ENCODE measurements around the gene GALNT13.

DNA sequence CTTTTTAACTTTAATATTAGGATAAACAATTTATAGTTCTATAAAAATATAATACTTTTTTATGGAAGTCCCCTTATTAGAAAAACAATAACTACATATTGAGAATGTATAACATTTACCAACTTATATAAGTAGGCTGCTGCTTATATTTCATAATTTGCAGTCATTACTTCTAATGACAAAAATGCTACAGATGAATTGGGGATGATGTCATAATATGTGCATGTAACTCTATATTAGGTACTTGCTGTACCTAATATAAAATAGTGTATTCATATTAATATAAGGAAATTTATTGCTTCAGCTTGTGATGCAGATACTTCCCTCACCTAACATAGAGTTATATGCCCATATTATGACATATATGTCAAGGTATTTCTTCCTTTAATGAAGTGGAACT is 100.7 kb downstream of the GALNT13 start:
- TF ChIP-seq, protein P1, sequence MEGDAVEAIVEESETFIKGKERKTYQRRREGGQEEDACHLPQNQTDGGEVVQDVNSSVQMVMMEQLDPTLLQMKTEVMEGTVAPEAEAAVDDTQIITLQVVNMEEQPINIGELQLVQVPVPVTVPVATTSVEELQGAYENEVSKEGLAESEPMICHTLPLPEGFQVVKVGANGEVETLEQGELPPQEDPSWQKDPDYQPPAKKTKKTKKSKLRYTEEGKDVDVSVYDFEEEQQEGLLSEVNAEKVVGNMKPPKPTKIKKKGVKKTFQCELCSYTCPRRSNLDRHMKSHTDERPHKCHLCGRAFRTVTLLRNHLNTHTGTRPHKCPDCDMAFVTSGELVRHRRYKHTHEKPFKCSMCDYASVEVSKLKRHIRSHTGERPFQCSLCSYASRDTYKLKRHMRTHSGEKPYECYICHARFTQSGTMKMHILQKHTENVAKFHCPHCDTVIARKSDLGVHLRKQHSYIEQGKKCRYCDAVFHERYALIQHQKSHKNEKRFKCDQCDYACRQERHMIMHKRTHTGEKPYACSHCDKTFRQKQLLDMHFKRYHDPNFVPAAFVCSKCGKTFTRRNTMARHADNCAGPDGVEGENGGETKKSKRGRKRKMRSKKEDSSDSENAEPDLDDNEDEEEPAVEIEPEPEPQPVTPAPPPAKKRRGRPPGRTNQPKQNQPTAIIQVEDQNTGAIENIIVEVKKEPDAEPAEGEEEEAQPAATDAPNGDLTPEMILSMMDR (IDR thresholded peaks at IDR 0.05; ENCODE audit: low read depth, low read length) = no peak
- TF ChIP-seq EZH2phosphoT487 (IDR thresholded peaks at IDR 0.05; ENCODE audit: low read depth) = no peak

Measured in OCI-LY3 (cell line).